CD4-positive, alpha-beta T cell treated with Interferon alpha-2 for 1 hour (primary cell): ENCODE measurements around the gene WASHC4.
"Not testable (repeated sequence)": the region's sequence is repeated elsewhere in the genome, so short reads cannot be mapped to it uniquely, and the experiment has no call there.

Source experiments
- DNase-seq, 2 donors: peaks; one replicate each; pipeline ENCODE4 v3.0.0-alpha.2; 2020 to 2022

The WASHC4 gene

GRCh38 chr12:105095338-105095737 lies 12.2 kb upstream of the WASHC4 start:
- DNase-seq = not testable (repeated sequence)

GRCh38 chr12:105099356-105099755 lies 8.2 kb upstream of the WASHC4 start:
- no peak for DNase-seq

GRCh38 chr12:105100207-105100985 lies 7.1 kb upstream of the WASHC4 start:
- DNase-seq = no peak

- no peak for DNase-seq
Observed at GRCh38 chr12:105100998-105101397, 6.5 kb upstream of the WASHC4 start.

- no peak for DNase-seq
Observed at GRCh38 chr12:105102673-105103072, 4.9 kb upstream of the WASHC4 start.

GRCh38 chr12:105104762-105105161 lies 2.8 kb upstream of the WASHC4 start:
- DNase-seq = no peak

GRCh38 chr12:105106621-105107020 lies 910 bp upstream of the WASHC4 start:
- DNase-seq = no peak

- DNase-seq = no peak
Observed at GRCh38 chr12:105107171-105107493, 399 bp upstream of the WASHC4 start.

GRCh38 chr12:105109465-105110212 lies 2.1 kb downstream of the WASHC4 start:
- no peak for DNase-seq

GRCh38 chr12:105110851-105111250 lies 3.3 kb downstream of the WASHC4 start:
- DNase-seq = no peak

- no peak for DNase-seq
Observed at GRCh38 chr12:105113094-105113493, 5.6 kb downstream of the WASHC4 start.

- no peak for DNase-seq
Observed at GRCh38 chr12:105116969-105117368, 9.4 kb downstream of the WASHC4 start.

- DNase-seq = no peak
Observed at GRCh38 chr12:105120551-105120950, 13.0 kb downstream of the WASHC4 start.

GRCh38 chr12:105138248-105138647 lies 30.7 kb downstream of the WASHC4 start:
- no peak for DNase-seq

GRCh38 chr12:105141320-105141922 lies 33.9 kb downstream of the WASHC4 start:
- DNase-seq = no peak

GRCh38 chr12:105142259-105142658 lies 34.7 kb downstream of the WASHC4 start:
- no peak for DNase-seq

- no peak for DNase-seq
Observed at GRCh38 chr12:105156260-105156659, 48.7 kb downstream of the WASHC4 start.

- no peak for DNase-seq
Observed at GRCh38 chr12:105157606-105158005, 50.1 kb downstream of the WASHC4 start.

GRCh38 chr12:105158876-105159275 lies 51.3 kb downstream of the WASHC4 start:
- DNase-seq = no peak

- DNase-seq = no peak
Observed at GRCh38 chr12:105162174-105162573, 54.6 kb downstream of the WASHC4 start.

GRCh38 chr12:105164068-105164467 lies 56.5 kb downstream of the WASHC4 start:
- DNase-seq = no peak

- DNase-seq = no peak
Observed at GRCh38 chr12:105166736-105167135, 59.2 kb downstream of the WASHC4 start.

GRCh38 chr12:105167346-105167745 lies 59.8 kb downstream of the WASHC4 start:
- DNase-seq = no peak

- DNase-seq = no peak
Observed at GRCh38 chr12:105168006-105168405, 60.5 kb downstream of the WASHC4 start.
